HG03064 (cell line): Measurements from ENCODE around the gene PCDHA5.

Experiments used
- ATAC-seq: cut with Tn5 transposase; IDR thresholded peaks from one replicate; pipeline ENCODE4 v1.9.1; 2021; ENCODE audit warnings: low read depth; ENCODE audit not compliant: unreplicated experiment

Gene PCDHA5

DNA sequence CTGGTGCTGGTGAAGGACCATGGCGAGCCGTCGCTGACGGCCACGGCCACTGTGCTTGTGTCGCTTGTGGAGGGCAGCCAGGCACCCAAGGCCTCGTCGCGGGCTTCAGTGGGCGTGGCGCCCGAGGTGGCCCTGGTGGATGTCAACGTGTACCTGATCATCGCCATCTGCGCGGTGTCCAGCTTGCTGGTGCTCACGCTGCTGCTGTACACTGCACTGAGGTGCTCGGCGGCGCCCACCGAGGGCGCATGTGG, 36.5 kb downstream of the PCDHA5 start:
- no peak for ATAC-seq

DNA sequence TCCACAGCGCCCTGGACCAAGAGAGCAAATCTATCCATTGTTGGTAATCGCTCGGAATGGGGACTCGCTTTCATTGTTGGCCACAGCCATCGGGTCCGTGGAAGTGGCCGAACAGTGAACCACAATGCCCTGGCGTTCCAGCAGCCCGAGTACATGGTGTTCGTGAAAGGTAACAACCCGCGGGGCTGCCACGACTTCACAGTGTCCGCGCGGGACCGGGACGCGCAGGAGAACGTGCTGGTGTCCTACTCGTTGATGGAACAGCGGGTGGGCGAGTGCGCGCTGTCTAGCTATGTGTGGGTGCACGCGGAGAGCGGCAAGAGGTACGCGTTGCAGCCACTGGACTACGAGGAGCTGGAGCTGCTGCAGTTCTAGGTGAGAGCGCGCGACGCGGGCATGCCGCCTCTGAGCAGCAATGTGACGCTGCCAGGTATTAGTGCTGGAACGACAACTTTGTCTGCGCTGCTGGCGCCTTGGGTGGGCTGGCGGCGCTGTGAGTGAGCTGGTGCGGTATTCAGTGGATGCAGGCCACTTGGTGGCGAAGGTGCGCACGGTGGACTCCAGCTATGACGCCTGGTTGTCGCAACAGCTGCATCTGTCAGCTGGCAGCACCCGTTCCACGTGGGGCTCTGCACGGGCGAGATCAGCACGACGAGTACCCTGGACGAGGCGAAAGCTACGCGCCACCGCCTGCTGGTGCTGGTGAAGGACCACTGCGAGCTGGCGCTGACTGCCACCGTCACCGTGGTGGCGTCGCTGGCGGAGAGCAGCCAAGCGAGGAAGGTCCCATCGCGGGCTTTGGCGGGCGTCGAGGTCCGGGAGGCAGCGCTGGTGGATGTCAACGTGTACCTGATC, 41.3 kb downstream of the PCDHA5 start:
- ATAC-seq = no peak

DNA sequence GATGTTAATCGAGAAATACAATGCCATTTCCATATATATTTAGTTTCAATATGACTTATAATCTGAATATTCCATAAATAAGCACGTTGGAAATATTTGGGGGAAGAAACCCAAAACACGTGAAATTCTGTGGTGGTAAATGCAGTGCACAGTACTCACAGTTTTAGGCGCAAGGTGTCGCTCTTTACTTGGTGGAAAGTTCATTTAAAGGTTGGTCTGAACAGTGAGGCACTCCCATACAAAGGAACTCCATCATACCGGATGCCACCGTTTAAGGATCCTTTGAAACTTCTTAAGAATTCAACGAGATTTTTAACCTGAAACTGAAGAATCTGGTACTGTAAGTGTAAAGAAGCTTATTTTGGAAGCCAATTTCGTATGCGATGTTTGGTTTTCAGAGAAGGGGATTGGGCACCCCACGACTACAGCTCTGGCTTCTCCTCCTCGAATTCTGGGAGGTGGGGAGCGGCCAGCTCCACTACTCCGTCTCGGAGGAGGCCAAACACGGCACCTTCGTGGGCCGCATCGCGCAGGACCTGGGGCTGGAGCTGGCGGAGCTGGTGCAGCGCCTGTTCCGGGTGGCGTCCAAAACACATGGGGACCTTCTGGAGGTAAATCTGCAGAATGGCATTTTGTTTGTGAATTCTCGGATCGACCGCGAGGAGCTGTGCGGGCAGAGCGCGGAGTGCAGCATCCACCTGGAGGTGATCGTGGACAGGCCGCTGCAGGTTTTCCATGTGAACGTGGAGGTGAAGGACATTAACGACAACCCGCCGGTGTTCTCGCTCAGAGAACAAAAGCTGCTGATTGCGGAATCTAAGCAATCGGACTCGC, 47.5 kb downstream of the PCDHA5 start, which contains the start of gene PCDHA11:
Gene PCDHA11, plus strand, starts transcription at position 237 of the 834 bp plus-strand sequence. Its CDS starts 147 bp downstream, at position 384.
- ATAC-seq = no peak

DNA sequence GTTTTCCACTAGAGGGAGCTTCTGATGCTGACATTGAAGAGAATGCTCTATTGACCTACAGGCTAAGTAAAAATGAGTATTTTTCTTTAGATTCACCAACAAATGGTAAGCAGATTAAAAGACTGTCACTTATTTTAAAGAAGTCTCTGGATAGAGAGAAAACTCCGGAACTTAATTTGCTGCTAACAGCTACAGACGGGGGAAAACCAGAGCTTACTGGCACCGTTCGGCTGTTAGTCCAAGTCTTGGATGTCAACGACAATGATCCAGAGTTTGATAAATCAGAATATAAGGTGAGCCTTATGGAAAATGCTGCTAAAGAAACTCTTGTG, 48.1 kb downstream of the PCDHA5 start:
- ATAC-seq = no peak

DNA sequence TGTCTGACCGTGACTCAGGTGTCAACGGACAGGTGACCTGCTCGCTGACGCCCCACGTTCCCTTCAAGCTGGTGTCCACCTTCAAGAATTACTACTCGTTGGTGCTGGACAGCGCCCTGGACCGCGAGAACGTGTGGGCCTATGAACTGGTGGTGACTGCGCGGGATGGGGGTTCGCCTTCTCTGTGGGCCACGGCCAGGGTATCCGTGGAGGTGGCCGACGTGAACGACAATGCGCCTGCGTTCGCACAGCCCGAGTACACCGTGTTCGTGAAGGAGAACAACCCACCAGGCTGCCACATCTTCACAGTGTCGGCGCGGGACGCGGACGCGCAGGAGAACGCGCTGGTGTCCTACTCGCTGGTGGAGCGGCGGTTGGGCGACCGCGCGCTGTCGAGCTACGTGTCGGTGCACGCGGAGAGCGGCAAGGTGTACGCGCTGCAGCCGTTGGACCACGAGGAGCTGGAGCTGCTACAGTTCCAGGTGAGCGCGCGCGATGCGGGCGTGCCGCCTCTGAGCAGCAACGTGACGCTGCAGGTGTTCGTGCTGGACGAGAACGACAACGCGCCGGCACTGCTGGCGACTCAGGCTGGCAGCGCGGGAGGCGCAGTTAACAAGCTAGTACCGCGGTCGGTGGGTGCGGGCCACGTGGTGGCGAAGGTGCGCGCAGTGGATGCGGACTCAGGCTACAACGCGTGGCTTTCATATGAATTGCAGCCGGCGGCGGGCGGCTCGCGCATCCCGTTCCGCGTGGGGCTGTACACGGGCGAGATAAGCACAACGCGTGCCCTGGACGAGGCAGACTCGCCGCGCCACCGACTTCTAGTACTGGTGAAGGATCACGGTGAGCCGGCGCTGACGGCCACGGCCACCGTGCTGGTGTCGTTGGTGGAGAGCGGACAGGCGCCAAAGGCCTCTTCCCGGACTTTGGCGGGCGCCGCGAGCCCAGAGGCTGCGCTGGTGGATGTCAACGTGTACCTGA, 49.1 kb downstream of the PCDHA5 start:
- no peak for ATAC-seq
